Liver (tissue), 9 donors: ENCODE results near the gene SVEP1. TPM values are rescaled to one million over a fixed set of nuclear protein-coding genes. Genes with fewer than 3 reads are reported as not detected.

ENCODE experiments used
- DNase-seq: peaks from one replicate; pipeline ENCODE4 v3.0.0-alpha.2; 2017; ENCODE audit warnings: low spot score
- H3K27ac ChIP-seq, 2 donors: one replicate each; pipeline ENCODE4 v1.7.0; 2013; ENCODE audit warnings: inconsistent platforms in 2 of 2, low read length in 2 of 2, control low read depth in 1 of 2, low read depth in 1 of 2, mild to moderate bottlenecking in 1 of 2
- H3K27me3 ChIP-seq, 4 donors: one replicate each; pipeline versions ENCODE4 v1.6.1 to v1.7.0; 2013; ENCODE audit warnings: low read length in 3 of 4, inconsistent platforms in 1 of 4, mild to moderate bottlenecking in 1 of 4, moderate library complexity in 1 of 4; ENCODE audit not compliant: control insufficient read depth in 4 of 4, insufficient read depth in 4 of 4
- H3K36me3 ChIP-seq, 4 donors: one replicate each; pipeline versions ENCODE4 v1.6.1 to v1.7.0; 2013; ENCODE audit warnings: low read length in 3 of 4, mild to moderate bottlenecking in 3 of 4, low read depth in 1 of 4, moderate library complexity in 1 of 4; ENCODE audit not compliant: control insufficient read depth in 4 of 4, insufficient read depth in 3 of 4
- H3K4me1 ChIP-seq, 4 donors: one replicate each; pipeline versions ENCODE4 v1.6.1 to v1.7.0; 2013; ENCODE audit warnings: low read length in 3 of 4, mild to moderate bottlenecking in 3 of 4, moderate library complexity in 1 of 4; ENCODE audit not compliant: control insufficient read depth in 4 of 4, insufficient read depth in 4 of 4
- H3K4me3 ChIP-seq, 3 donors: one replicate each; pipeline versions ENCODE4 v1.6.1 to v1.7.0; 2013; ENCODE audit warnings: low read length in 3 of 3, control low read depth in 1 of 3, low read depth in 1 of 3, mild to moderate bottlenecking in 1 of 3
- H3K9ac ChIP-seq, 2 donors: one replicate each; pipeline ENCODE4 v1.7.0; 2013; ENCODE audit warnings: low read length in 2 of 2, mild to moderate bottlenecking in 2 of 2, moderate library complexity in 2 of 2, control low read depth in 1 of 2, low read depth in 1 of 2
- H3K9me3 ChIP-seq, 4 donors: one replicate each; pipeline versions ENCODE4 v1.6.1 to v1.7.0; 2013; ENCODE audit warnings: low read length in 3 of 4; ENCODE audit not compliant: control insufficient read depth in 4 of 4
- ATF3 ChIP-seq: IDR thresholded peaks from 2 replicates; pipeline ENCODE4 v1.6.1; 2016; ENCODE audit warnings: antibody characterized with exemption
- CTCF ChIP-seq: fragments of 150-350 bp; IDR thresholded peaks from 2 replicates; pipeline ENCODE4 v1.5.1; 2017; ENCODE audit warnings: improper control_type of control experiment, low read depth, low read length; ENCODE audit not compliant: missing input control
- EGR1 ChIP-seq, 2 donors: IDR thresholded peaks; 2 replicates each; pipeline ENCODE4 v1.6.1; 2016 to 2018; ENCODE audit warnings: antibody characterized with exemption in 2 of 2, low read depth in 2 of 2
- FOXA1 ChIP-seq: IDR thresholded peaks from 2 replicates; pipeline ENCODE4 v1.6.1; 2016; ENCODE audit warnings: antibody characterized with exemption
- FOXA2 ChIP-seq: IDR thresholded peaks from 2 replicates; pipeline ENCODE4 v1.6.1; 2016; ENCODE audit warnings: antibody characterized with exemption
- GABPA ChIP-seq, 2 donors: IDR thresholded peaks in 1 of 2; conservative IDR thresholded peaks in 1 of 2; 2 replicates each; pipeline ENCODE4 v1.6.1; 2016; ENCODE audit warnings: antibody characterized with exemption in 2 of 2, mild to moderate bottlenecking in 1 of 2, moderate library complexity in 1 of 2
- JUND ChIP-seq, 2 donors: IDR thresholded peaks; 2 replicates each; pipeline ENCODE4 v1.6.1; 2016; ENCODE audit warnings: antibody characterized with exemption in 2 of 2
- MAX ChIP-seq: IDR thresholded peaks from 2 replicates; pipeline ENCODE4 v1.6.1; 2016; ENCODE audit warnings: antibody characterized with exemption
- RAD21 ChIP-seq, 2 donors: IDR thresholded peaks; 2 replicates each; pipeline ENCODE4 v1.6.1; 2016; ENCODE audit warnings: antibody characterized with exemption in 2 of 2, mild to moderate bottlenecking in 2 of 2
- REST ChIP-seq: IDR thresholded peaks from 2 replicates; pipeline ENCODE4 v1.6.1; 2016; ENCODE audit warnings: antibody characterized with exemption, mild to moderate bottlenecking
- TAF1 ChIP-seq: conservative IDR thresholded peaks from 2 replicates; pipeline ENCODE4 v1.6.1; 2016; ENCODE audit warnings: antibody characterized with exemption, mild to moderate bottlenecking
- YY1 ChIP-seq: IDR thresholded peaks from 2 replicates; pipeline ENCODE4 v1.6.1; 2016; ENCODE audit warnings: antibody characterized with exemption, mild to moderate bottlenecking
- WGBS: extraction: QIAGEN DNeasy Blood & Tissue Kit; methylation state at CpG from one replicate; pipeline ENCODE4 v1.1.7; 2013; 5-methylcytosine and 5-hydroxymethylcytosine counted together
- polyA plus RNA-seq, 2 donors: library from polyadenylated mRNA; stranded (reverse) in 1 of 2; unstranded in 1 of 2; fragments of 200-250 nt in 1 of 2; fragments of >200 nt in 1 of 2; fragmentation: Nextera tagmentation in 1 of 2; extraction: Ambion mirVana in 1 of 2; gene quantifications; one replicate each; pipeline versions ENCODE4 v1.2.1 to v1.2.3, GENCODE V29; 2013 to 2015
- total RNA-seq, 2 donors: library from RNA; depleted of rRNA; stranded (reverse); fragments of >200 nt; gene quantifications; one replicate each; pipeline ENCODE4 v1.2.3, GENCODE V29; 2014
- donor health status: healthy.
- donor health status: healthy.
- donor health status: healthy.
- donor health status: healthy.
- donor health status: healthy.

SVEP1 gene
- total and polyA plus RNA-seq, 4 donors = 0.58 to 7.5 (median 1.8) TPM

- no peak for TF ChIP-seq REST
- no peak for TF ChIP-seq YY1
- TF ChIP-seq FOXA1 = no peak
Measured at GRCh38 chr9:110323818-110324217, 255.7 kb downstream of the SVEP1 start (continued).

- no peak for DNase-seq
- Histone ChIP-seq H3K4me1 (no peaks in the 10 kb centered on the region), H3K36me3 (no peaks in the 10 kb centered on the region), H3K4me3 (no peak overlapping the region), H3K9ac (no peak overlapping the region), H3K27ac (no peak overlapping the region), H3K9me3 (peaks cover 0 to 2% (median 0%) of the 10 kb centered on the region in 4 donors), H3K27me3 (no peaks in the 10 kb centered on the region)
- TF ChIP-seq RAD21 (IDR thresholded peaks at IDR 0.05) (no peak), CTCF (no peak), GABPA (IDR thresholded peaks at IDR 0.05 in 1 of 2, conservative IDR thresholded peaks at IDR 0.05 in 1 of 2) (no peak), REST (no peak)
- 78% methylated on average over 3 of the region's 3 CpGs for WGBS
Measured at GRCh38 chr9:110320651-110321445, 258.7 kb downstream of the SVEP1 start.

- Histone ChIP-seq H3K4me1 (no peaks in the 10 kb centered on the region), H3K36me3 (no peaks in the 10 kb centered on the region), H3K9ac (no peak overlapping the region), H3K9me3 (peaks cover 0 to 2% (median 0%) of the 10 kb centered on the region in 4 donors), H3K27ac (no peak overlapping the region), H3K27me3 (no peaks in the 10 kb centered on the region), H3K4me3 (no peak overlapping the region)
- 97% methylated on average over 4 of the region's 4 CpGs for WGBS
- TF ChIP-seq MAX (no peak), TAF1 (no peak), RAD21 (IDR thresholded peaks at IDR 0.05) (no peak), FOXA2 (no peak), REST (no peak), FOXA1 (no peak), ATF3 (no peak), JUND (IDR thresholded peaks at IDR 0.05) (no peak), EGR1 (IDR thresholded peaks at IDR 0.05; ENCODE audit: low read depth in 2 of 2) (no peak), YY1 (no peak)
- DNase-seq = no peak
Measured at GRCh38 chr9:110319781-110320492, 259.6 kb downstream of the SVEP1 start.
